Motor neuron (in vitro differentiated cells): ENCODE data around the gene PHOSPHO2. TPM values are rescaled to one million over a fixed set of nuclear protein-coding genes. Genes with fewer than 3 reads are reported as not detected.
"Not testable (repeated sequence)": the region's sequence is repeated elsewhere in the genome, so short reads cannot be mapped to it uniquely, and the experiment has no call there.

Experiments
- ATAC-seq, 8 experiments: fragments of 200-7000 bp; cut with Tn5 transposase; replicated peaks in 6 of 8; 2 replicates each; pipeline ENCODE4 v1.8.0; 2021; ENCODE audit warnings: mild to moderate bottlenecking in 8 of 8, moderate library complexity in 8 of 8
- H3K27ac ChIP-seq, 2 donors: fragments of 250-450 bp; sonication (Bioruptor Pico); 2 replicates each; pipeline ENCODE4 v1.9.0; 2021; ENCODE audit warnings: antibody characterized with exemption in 2 of 2, mild to moderate bottlenecking in 2 of 2, moderate library complexity in 1 of 2
- H3K4me1 ChIP-seq, 2 donors: fragments of 250-450 bp; sonication (Bioruptor Pico); replicated peaks in 1 of 2; 2 replicates each; pipeline ENCODE4 v1.6.1; 2021; ENCODE audit warnings: antibody characterized with exemption in 2 of 2, mild to moderate bottlenecking in 2 of 2, moderate library complexity in 1 of 2
- H3K4me3 ChIP-seq, 5 donors: fragments of 250-450 bp; sonication (Bioruptor Pico); 2 replicates each; pipeline ENCODE4 v1.9.0; 2021; ENCODE audit warnings: antibody characterized with exemption in 5 of 5, mild to moderate bottlenecking in 5 of 5, moderate library complexity in 4 of 5
- WGBS, 10 experiments: fragments of 450-650 bp; shearing (Covaris generic); methylation state at CpG; one replicate each; pipeline ENCODE4 v1.0.0; 2022; 5-methylcytosine and 5-hydroxymethylcytosine counted together
- in situ Hi-C, 9 experiments: fragments of 400-800 bp; cut with MboI; loops; one replicate each; pipeline ENCODE4 v1.15.0; 2021; ENCODE audit warnings: low sequenced_read_pairs in 9 of 9, low pct_unique_long_range_greater_than_20kb in 2 of 9; ENCODE audit not compliant: unreplicated experiment in 9 of 9
- total RNA-seq, 8 experiments: library from RNA; unstranded; fragments of 300-600 nt; gene quantifications; 2 replicates each; pipeline versions ENCODE4 v1.2.3 to v1.2.4, GENCODE V29; 2022

Gene PHOSPHO2
- total RNA-seq, 8 experiments from 2014 or later: 3.6 to 8.6 (median 4.5) TPM

DNA sequence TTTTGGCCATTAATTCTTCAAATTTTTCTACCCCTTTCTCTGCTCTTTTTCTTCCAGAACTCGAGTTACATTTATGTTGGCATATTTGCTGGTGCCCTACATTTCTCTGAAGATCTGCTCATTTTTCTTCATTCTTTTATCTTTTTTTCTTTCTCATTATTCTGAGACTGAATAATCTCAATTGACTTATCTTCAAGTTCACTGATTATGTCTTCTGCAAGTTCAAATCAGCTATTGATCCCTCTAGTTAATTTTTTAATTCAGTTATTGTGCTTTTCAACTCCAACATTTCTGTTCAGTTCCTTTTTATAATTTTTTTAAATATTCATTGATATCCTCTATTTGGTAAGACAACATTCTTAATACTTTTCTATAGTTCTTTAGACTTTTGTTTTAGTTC lies 3.3 kb upstream of the PHOSPHO2 start:
- Histone ChIP-seq H3K4me3 (no peak overlapping the region), H3K27ac (no peak overlapping the region), H3K4me1 (peaks cover 3 to 11% of the 10 kb centered on the region in 2 donors)
- no peak for ATAC-seq
- in situ Hi-C loops: no loop called here
- WGBS, 10 experiments: 7 to 100% (median 51%) methylated on average over 1 of the region's 1 CpG; no CpG with 5 or more reads in 2 of the 10 experiments

DNA sequence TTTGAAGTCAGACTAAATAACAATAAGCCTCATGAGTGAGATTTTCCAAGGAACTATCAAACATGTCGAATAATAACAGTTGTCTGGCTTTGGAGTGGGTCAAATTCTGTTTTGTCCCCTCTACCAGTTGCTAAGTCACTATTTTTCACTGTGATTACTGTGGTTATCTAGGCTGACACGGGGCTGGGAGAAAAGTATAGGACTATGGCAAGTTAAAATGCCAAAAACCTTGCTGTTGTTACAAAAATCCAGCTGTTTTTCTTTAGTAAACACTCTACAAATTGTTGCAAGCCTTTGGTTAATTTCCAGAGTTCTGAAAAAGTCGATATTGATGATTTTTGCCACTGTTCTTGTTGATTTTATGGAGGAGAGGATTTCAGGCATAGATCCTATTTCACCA lies 1.6 kb upstream of the PHOSPHO2 start:
- Histone ChIP-seq H3K27ac (no peak overlapping the region), H3K4me1 (peaks cover 3 to 11% of the 10 kb centered on the region in 2 donors), H3K4me3 (no peak overlapping the region)
- WGBS, 10 experiments: 0 to 86% (median 26%) methylated on average over 1 to 3 of the region's 3 CpGs
- no peak for ATAC-seq
- in situ Hi-C loops: no loop called here

DNA sequence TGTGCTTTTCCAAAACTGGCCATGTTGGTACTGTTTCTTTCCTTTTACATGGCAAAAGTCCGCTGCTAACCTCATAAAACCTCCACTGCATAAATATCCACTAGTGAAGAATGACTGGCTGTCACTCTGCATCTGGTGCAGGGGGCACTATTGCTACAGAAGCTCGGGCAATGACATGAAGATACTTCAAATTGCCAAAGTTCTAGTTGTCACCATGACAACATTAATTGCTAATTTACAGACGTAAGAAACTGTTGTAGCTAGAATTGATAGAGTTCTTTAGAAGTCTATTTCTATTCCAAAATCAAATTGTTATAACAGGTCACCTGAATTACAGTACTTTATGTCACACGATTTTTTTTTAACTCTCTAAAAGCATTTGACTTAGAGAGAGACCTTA lies 909 bp upstream of the PHOSPHO2 start:
- peaks cover 3 to 11% of the 10 kb centered on the region in 2 donors for H3K4me1 ChIP-seq
- H3K27ac ChIP-seq: no peak overlapping the region
- H3K4me3 ChIP-seq: peak overlapping the region; percentile 58 to 98 (median 87)
- in situ Hi-C loops: no loop called here
- WGBS, 10 experiments: 0 to 33% (median 11%) methylated on average over 1 to 4 of the region's 4 CpGs; no CpG with 5 or more reads in 2 of the 10 experiments
- ATAC-seq: no peak

DNA sequence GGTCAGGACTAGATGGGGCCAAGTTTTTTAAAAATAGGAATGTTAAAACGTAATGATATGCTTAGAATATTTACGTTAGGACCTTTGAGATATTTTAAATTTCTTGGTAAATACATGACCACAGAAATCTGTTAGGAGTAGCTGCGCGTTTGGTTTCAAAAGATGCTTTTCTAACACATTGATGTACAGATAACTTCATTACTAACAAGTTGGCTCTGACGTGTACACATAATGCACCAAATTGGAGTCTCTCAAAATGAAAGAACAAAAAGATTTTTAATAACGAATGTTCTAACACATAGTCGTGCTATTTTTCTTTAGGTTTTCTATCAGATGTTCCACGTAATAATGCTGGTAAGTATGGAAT lies 608 bp downstream of the PHOSPHO2 start:
- WGBS, 10 experiments: 11 to 65% (median 43%) methylated on average over 3 to 8 of the region's 8 CpGs; no CpG with 5 or more reads in 2 of the 10 experiments
- H3K27ac ChIP-seq: peak overlapping the region; percentile 77 to 86
- in situ Hi-C loops: no loop called here
- H3K4me1 ChIP-seq: peaks cover 3 to 11% of the 10 kb centered on the region in 2 donors
- no peak for ATAC-seq
- peak overlapping the region; percentile 58 to 98 (median 87) for H3K4me3 ChIP-seq

DNA sequence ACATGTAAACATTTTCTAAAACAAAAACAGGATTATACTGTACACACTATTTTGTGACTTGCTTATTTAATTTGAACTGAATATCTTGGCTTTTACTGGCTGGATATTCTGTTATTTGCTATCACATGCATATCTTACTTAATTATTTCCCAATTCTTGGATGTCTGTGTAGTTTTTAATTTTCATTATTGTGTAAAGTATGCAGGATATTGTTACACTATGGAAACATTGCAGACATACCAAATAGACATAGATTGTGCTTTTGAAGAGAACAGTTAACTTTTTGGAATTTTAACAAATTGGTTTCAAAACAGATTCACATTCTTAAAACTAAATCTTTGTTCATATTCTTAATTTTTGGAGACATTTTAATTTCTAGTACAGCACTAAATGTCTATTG lies 2.1 kb downstream of the PHOSPHO2 start:
- H3K27ac ChIP-seq: no peak overlapping the region
- no peak overlapping the region for H3K4me3 ChIP-seq
- in situ Hi-C loops: no loop called here
- H3K4me1 ChIP-seq: peaks cover 3 to 11% of the 10 kb centered on the region in 2 donors
- no peak for ATAC-seq

DNA sequence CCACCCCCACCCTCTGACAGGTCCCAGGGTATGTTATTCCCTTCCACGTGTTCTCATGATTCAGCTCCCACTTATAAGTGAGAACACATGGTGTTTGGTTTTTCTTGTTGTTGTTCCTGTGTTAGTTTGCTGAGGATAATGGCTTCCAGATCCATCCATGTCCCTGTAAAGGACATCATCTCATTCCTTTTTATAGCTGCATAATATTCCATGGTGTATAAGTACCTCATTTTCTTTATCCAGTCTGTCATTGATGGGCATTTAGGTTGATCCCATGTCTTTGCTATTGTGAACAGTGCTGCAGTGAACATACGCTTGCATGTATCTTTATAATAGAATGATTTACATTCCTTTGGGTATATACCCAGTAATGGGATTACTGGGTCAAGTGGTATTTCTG lies 4.9 kb downstream of the PHOSPHO2 start:
- ATAC-seq, H3K4me3 ChIP-seq, in situ Hi-C loops, H3K27ac ChIP-seq, H3K4me1 ChIP-seq: not testable (repeated sequence)
- WGBS, 10 experiments: 20 to 100% (median 100%) methylated on average over 1 to 2 of the region's 2 CpGs; no CpG with 5 or more reads in 1 of the 10 experiments

DNA sequence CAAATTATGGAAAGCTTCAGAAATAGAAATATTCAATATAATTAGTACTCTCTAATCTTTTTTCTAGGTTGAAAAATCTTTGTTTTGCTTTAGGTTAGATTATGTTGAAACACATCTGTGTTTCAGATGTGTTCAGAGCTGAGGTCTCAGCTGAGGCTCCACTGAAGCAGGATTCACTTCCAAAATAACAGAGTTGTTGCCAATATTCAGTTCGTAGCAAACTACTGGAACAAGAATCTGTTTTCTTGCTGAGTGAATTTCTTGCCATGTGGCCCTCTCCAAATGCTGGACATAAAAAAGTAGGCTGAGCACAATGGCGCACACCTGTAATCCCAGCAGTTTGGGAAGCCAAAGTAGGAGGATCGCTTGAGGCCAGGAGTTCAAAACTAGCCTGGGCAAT lies 8.7 kb downstream of the PHOSPHO2 start:
- H3K4me3 ChIP-seq: no peak overlapping the region
- in situ Hi-C loops: no loop called here
- 17 to 100% (median 90%) methylated on average over 1 to 3 of the region's 3 CpGs for WGBS, 10 experiments
- no peak overlapping the region for H3K27ac ChIP-seq
- no peaks in the 10 kb centered on the region for H3K4me1 ChIP-seq
- no peak for ATAC-seq

DNA sequence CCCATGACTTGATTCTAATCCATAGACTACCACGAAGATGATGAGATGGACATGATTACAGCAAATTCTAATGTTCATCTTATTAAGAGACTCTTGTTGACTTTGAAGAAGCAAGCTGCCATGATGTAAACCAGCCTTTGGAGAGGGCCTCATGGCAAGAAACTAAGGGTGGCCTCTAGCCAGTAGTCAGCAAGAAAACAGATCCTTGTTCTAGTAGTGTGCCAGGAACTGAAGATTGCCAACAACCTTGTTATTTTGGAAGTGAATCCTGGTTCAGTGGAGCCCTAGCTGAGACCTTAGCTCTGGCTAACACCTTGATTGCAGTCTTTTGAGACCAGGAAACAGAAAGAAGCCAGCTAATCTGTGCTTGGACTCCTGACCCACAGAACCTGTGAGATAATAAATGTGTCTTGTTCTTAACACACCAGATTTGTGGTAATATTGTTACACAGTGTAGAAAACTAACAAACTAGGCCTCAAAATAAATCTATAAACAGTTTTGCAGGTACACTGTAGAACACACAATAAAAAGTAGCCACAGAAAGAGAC lies 10.0 kb downstream of the PHOSPHO2 start:
- H3K4me3 ChIP-seq: no peak overlapping the region
- no peak for ATAC-seq
- H3K4me1 ChIP-seq: no peaks in the 10 kb centered on the region
- 0 to 100% (median 100%) methylated on average over 1 of the region's 1 CpG; no CpG with 5 or more reads in 5 of the 10 experiments for WGBS, 10 experiments
- in situ Hi-C loops: no loop called here
- H3K27ac ChIP-seq: no peak overlapping the region

DNA sequence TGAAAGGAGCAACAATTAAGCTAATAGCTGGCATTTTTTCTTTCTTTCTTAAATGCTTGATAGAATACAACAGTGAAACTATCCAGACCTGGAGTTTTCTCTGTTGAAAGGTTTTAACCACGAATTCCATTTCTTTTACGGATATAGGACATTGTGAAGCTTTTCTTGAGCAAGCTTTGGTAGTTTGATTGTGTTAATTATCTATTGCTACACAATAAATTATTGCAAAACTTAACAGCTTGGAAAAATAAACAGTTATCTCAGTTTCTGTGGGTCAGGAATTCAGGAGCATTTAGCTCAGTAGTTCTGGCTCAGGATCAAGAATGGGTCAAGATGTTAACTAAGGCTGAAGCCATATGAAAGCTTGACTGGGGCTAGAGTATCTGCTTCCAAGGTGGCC lies 11.7 kb downstream of the PHOSPHO2 start:
- WGBS, 10 experiments: 13 to 100% (median 91%) methylated on average over 2 of the region's 2 CpGs
- Histone ChIP-seq H3K4me1 (no peaks in the 10 kb centered on the region), H3K4me3 (no peak overlapping the region), H3K27ac (no peak overlapping the region)
- in situ Hi-C loops: no loop called here
- no peak for ATAC-seq

DNA sequence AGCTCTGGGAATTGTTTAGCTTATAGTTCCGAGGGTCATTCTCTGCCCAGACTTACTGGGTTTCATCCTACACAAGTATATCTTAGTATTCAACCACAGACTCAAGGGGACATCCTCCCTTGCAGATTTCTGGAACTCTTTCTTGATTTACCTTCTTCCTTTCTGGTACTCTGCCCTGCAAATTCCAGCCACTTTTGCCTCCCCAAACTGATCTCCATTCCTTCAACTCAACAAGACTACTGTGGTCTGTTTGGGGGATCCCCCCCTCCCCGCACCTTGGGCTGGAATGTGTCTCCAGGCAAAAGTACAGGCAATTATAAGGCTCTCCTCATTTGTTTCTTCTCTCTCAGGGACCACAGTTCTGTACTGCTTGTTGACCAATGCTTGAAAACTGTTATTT lies 13.4 kb downstream of the PHOSPHO2 start:
- WGBS, 10 experiments: 50 to 100% (median 93%) methylated on average over 1 to 2 of the region's 2 CpGs; no CpG with 5 or more reads in 1 of the 10 experiments
- H3K4me1 ChIP-seq: no peaks in the 10 kb centered on the region
- in situ Hi-C loops: no loop called here
- no peak overlapping the region for H3K27ac ChIP-seq
- no peak for ATAC-seq
- no peak overlapping the region for H3K4me3 ChIP-seq

DNA sequence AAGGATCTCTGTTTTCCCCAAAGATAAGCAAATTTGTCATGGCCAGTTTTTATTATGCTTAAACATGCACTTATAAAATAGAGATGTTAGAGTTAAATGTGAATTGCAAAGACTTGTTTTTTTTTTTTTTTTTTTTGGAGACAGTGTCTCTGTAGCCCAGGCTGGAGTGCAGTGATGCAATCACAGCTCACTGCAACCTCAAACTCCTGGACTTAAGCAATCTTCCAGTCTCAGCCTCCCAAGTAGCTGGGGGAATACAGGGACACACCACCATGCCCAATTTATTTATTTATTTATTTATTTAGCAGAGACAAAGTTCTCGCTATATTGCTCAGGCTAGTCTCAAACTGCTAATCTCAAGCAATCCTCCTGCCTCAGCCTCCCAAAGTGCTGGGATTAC lies 15.1 kb downstream of the PHOSPHO2 start:
- Histone ChIP-seq H3K27ac (no peak overlapping the region), H3K4me1 (no peaks in the 10 kb centered on the region), H3K4me3 (no peak overlapping the region)
- ATAC-seq: no peak
- in situ Hi-C loops: no loop called here
- WGBS, 10 experiments: 83 to 100% (median 100%) methylated on average over 1 of the region's 1 CpG; no CpG with 5 or more reads in 3 of the 10 experiments

DNA sequence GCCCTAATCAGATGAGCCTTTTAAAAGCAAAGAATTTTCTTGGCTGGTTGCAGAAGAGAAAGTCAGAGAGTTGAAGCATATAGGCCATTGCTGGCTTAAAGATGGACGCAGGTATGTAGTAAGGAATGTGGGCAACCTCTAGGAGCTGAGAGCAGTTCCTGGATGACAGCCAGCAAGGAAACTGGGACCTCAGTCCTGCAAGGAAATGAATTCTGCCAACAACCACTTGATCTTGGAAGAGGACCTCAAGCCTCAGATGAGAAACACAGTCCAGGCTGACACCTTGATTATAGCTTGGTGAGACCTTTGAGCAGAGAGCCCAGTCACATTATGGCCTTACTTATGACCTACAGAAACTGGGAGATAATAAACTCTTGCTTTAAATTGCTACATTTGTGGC lies 15.7 kb downstream of the PHOSPHO2 start:
- no peak for ATAC-seq
- Histone ChIP-seq H3K27ac (no peak overlapping the region), H3K4me1 (no peaks in the 10 kb centered on the region), H3K4me3 (no peak overlapping the region)
- 40 to 100% (median 75%) methylated on average over 1 of the region's 1 CpG; no CpG with 5 or more reads in 7 of the 10 experiments for WGBS, 10 experiments
- in situ Hi-C loops: no loop called here

DNA sequence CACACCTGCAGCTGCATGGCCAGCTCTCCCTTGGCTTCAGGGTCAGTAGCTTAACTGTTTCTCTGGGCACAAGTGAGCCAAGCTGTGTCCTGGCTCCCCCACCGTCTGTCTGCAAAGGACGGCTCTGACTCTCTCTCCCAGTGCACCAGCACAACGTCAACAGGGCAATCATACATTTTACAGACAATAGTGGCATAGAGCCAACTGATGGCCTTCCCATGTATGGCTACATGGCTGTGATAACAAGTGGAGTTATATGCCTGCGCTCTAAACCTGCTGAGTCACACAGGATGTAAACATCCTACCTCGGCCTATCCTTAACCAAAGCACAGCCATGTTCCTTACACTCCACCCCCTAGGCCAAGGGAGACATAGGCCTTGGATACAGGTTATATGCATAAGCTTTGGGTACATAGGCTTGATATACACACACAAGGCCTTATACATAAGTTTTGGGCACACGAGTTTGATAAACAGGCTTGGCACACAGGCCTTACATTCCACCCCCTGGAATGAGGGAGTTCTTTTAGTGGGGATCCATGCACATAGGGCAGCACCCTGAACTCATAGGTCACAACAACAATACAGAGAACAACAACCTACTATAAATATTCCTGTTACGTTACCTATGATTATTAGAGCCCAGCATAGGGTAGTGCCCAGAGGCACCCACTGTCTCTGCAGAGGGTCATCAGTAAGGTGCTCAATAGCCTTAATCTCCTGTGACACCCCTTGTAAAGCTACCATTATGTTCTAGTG lies 17.7 kb downstream of the PHOSPHO2 start:
- Histone ChIP-seq H3K4me3 (no peak overlapping the region), H3K27ac (no peak overlapping the region), H3K4me1 (peaks cover 9 to 10% of the 10 kb centered on the region in 2 donors)
- WGBS, 10 experiments: 0 to 100% (median 73%) methylated on average over 1 to 4 of the region's 7 CpGs; no CpG with 5 or more reads in 2 of the 10 experiments
- in situ Hi-C loops: no loop called here
- ATAC-seq: no peak

DNA sequence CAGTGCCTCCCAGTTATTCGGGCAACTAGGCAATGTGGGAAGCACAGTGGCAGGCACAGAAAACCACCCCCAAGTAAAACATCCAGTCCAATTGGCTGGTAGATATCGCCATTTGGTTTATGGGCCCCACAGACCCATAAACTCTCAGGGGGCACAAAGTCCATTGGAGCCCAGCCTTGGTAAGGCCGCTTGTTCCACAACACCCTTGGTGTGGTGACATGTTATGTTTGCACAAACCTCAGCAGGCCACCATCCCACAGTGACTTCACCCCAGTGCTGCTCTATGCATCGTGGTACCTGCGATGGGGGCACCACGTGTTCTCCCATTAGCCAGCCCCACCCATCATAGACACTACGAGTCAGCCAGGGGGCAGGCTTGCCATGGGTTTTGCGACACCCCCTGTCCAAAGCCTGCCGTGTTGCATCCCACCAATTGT lies 18.5 kb downstream of the PHOSPHO2 start:
- no peak overlapping the region for H3K27ac ChIP-seq
- in situ Hi-C loops: no loop called here
- H3K4me1 ChIP-seq: peaks cover 9 to 10% of the 10 kb centered on the region in 2 donors
- ATAC-seq: no peak
- no peak overlapping the region for H3K4me3 ChIP-seq
- WGBS, 10 experiments: 92 to 100% (median 96%) methylated on average over 1 to 7 of the region's 9 CpGs; no CpG with 5 or more reads in 5 of the 10 experiments
